Stimulated activated CD4-positive, alpha-beta T cell treated with anti-CD3 and anti-CD28 coated beads, Interleukin-2, amount 100 ng/mL, for 4 hours (primary cell): ENCODE results near the gene FMN1.
"Not testable (repeated sequence)": the region's sequence is repeated elsewhere in the genome, so short reads cannot be mapped to it uniquely, and the experiment has no call there.

Experiments used
- DNase-seq: peaks from one replicate; pipeline ENCODE4 v3.0.0-alpha.2; 2020; ENCODE audit warnings: low read depth

The FMN1 gene

DNA sequence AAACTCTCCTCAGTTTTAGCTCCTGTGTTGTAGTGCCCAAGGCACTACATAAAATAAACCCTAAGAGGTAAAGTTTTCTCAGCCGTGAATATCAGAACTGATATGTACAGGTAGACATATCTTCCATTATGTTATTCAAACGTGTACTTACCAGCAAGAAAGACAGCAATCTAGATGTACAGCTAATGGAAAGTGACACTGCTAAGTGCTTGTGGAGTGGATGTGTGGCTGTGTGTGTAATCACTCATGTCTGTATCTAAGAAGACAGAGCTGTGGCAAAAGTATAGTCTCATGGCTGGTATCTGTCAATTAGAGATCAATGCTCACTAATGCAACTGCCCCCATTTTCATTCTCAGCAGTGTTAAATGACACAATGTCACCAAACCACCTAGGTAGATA lies 101.3 kb downstream of the FMN1 start:
- DNase-seq: no peak

DNA sequence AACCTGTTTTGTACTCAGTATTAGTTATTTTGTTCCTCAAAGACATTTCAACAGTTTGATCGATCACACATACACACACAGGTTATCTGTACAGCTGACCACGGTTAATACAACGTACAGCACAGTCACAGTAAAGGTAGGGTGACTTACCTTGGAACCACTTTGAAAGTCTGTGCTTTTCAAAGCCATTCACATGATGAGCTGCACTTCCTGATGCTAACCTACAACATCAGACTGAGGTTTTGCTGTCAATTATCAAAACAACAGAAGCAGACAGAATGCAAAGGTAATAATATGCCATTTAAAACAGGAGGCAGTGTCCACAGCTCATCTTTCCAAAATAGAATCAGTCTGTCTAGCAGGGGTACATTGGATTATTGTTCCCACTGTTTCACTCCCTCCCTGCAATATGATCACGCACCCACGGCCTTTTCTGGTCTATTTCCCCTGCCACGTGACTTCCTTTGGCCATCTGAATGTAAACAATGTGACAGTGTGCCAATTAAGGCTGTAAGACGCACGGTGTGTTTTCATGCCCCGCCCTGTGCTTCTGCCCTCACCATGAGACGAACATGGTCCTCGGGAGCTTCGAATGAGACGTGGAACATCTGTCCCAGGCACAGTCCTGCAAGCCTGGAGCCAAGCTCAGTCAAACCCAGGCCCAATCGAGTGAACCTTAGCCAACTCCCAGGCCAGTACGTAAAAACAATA lies 102.4 kb downstream of the FMN1 start:
- no peak for DNase-seq

DNA sequence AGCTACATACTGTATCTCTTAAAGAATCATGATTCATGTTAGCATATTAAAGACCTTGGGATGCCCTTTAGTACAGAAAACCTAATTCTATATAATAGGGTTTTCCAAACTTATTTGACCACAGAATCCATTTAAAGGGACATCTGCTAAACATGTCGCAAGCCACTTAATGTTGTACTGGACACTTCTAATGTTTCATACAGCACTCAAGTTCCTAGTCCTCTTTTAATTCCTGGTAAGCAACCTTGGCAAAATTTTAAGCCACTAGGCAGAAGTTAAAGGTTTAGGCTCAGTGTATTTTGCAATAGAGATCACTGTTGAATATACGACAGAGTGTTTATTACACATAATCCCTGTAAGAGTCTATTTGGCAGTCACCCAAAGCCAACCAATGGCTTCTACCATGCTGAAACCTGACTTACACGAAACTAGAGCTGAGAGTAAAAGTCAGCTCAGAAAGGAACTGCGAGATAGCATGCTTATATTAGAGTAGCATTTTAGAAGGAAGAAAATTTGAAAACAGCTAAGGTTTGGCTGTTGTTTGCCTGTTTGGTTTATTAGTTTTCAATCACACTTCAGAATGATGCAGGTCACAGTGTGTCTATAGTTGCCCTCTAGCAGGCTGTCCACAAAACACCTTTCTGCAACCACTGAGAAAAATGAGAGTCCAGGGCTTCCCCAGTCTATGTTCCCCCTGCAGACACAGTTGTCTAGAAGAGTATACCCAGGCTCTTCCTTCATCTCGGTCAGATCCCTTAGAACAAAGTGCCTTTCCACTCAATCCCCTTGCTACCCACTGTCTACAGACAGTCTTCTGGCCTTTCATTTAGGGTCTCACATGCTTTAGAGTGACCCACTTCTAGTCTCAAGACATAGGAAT lies 104.4 kb downstream of the FMN1 start:
- no peak for DNase-seq

DNA sequence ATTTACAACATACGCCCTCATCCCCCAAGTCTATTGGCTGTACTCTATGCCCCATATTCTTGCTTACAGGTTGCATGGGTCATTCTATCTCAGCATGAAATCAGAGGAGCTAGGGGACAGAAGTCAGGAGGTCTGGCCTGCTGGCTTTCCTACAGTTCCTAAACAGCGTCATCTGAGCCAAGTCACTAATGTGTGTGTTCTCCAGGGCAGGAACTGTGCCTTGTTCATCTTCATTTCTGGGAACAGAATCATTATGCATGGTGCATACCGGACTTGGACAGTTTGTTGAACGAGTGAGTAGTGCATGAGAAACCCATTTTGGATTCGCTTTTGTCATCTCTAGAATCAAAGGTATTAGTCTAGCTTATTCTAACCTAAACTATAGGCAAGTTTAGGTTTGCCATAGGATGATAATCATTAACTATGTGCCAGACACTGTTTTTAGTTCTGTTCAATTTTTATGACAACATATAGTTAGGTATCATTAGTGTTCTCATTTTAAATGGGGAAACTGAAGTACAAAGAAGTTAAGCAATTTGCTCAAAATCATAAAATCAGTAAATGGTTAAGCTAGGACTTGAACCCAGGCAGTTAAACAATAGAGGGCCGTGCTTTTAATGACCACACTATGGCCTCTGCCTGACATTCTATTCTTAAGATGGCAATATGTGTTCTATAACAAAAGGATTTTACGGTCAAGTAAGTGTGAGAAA lies 105.2 kb downstream of the FMN1 start:
- no peak for DNase-seq

DNA sequence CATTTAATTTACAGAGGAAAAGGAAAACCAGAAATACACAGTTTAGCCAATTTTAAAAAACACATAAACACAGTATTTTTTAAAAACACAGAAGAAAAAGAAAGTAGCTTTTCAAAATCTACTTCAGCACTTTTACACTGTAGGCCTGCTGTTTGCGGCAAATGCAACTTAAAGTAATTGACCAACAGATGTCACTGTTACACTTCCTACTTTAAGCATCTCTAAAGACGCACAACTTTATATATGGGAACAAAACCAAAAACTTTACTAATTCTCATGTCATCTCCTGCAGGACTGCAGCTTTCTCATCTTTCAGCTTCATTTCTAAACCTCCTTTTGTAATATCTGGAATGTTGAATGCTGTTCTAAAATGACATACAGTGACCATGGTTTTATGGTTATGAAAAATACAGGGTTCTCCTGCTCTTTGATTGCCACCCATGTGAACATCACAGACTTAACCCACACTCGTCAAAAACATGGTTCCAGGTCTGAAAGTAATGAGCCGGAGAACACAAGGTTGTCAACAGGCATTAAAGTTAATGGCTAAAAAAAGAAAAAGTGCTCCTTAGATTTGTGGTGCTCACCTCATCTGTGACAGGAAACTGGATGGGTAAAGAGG lies 107.9 kb downstream of the FMN1 start:
- no peak for DNase-seq

DNA sequence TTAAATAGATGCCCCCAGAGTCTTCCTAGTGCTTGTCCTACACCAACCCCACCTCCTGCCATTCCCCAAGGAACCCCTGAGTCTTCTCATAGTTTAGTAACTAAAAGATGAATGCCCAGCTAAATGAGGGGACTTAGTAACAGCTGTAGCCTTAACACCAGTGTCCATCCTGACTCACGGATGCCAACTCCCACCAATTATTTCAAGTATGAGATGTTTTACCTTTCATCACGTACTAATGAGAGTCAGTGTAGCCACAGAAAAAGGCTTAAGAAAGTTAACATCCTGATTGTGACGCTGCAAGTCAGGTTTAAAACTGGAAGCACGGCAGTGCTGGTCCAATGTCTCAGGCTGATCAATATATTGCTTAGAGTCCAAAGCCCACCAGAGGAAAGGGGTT lies 109.9 kb downstream of the FMN1 start:
- no peak for DNase-seq

DNA sequence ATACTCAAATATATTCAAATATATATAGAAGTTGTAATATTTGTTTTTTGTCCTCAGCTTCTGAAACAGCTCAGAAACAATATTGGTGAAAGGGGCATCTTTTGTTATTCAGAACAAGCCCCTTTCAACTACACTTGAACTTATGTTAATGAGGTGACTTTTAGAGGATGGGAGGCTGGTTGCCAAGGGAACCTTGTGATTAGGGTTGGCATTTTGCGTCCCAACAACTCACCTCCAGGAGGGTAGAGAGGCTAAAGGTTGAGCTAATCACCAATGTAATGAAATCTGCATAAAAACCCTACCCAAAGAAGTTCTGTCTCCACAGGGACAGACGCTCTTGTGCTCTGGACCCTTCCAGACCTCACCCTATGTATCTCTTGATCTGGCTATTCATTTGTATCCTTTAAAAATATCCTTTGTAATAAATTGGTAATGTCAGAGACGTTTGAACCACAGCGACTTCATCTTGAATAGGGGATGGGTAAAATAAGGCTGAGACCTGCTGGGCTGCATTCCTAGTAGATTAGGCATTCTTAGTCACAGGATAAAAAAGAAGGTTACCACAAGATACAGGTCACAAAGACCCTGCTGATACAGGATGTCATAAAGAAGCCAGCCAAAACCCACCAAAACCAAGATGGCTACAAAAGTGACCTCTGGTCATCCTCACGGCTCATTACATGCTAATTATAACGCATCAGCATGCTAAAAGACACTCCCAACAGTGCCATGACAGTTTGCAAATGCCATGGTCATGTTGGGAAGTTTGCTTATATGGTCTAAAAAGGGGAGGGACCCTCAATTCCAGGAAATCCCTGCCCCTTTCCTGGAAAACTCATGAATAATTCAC lies 111.1 kb downstream of the FMN1 start:
- DNase-seq: no peak

DNA sequence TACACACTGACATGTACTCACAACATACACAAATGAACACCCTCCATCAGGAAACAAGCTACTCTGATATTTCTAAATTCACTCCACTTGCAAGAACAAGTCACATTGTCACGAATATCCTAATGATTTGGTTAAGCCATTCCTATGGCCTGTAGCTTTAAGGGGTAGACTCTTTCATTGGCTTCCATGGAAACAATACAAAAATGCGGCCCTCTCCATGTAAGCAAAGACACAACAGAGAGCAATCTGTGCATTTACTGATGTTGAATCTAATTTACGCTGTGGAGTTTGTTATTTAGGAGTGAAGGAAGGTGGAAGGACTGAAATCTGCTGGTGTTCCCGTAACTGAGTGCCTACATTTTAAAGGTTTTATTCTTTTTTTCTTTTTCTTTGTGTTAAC lies 114.5 kb downstream of the FMN1 start:
- no peak for DNase-seq

DNA sequence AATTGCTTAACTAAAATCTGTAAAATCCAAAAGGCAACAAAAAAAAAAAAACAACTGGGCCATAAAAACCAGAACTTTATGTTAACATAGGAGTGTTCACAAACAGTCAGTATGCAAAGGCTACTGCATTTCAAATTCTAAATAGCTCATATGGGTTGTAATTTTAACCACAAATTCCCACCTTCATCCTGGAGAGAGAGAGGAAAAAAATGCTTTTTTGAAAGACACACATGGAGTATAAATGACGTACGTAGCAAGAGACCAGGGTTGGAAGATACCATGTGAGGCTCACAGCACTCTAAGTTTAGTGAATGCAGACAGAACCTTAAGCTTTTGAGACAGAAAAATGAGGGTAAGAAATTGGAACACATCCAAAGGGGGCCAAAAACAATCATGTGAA lies 115.9 kb downstream of the FMN1 start:
- DNase-seq: no peak

DNA sequence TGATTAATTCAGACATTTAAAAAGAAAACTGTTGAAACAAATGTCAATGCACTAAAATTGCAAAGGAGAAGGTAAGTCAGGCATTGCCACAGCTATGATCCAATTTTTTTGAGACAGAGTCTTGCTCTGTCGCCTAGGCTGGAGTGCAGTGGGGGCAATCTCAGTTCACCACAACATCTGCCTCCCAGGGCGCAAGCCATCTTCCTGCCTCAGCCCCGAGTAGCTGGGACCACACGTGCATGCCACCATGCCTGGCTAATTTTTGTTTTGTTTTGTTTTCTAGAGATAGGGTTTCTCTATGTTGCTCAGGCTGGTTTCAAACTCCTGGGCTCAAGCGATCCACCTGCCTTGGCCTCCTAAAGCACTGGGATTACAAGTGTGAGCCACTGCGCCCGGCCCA lies 117.6 kb downstream of the FMN1 start:
- DNase-seq: no peak

DNA sequence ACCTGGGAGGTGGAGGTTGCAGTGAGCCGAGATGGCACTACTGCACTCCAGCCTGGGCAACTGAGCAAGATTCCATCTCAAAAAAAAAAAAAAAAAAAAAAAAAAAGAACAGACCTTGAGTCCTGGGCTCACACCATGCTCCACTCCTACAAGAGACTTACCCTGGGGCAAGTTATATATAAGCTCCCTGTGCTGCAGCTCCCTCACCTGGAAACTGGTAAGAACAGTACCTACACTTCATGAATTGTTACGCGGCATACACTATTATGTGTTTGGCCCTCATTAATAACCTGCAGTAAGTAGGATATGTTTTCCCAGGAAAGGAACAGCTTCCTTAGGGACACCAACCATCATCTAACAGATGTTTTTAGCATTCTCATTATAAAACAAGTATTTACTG lies 119.6 kb downstream of the FMN1 start:
- DNase-seq: no peak

DNA sequence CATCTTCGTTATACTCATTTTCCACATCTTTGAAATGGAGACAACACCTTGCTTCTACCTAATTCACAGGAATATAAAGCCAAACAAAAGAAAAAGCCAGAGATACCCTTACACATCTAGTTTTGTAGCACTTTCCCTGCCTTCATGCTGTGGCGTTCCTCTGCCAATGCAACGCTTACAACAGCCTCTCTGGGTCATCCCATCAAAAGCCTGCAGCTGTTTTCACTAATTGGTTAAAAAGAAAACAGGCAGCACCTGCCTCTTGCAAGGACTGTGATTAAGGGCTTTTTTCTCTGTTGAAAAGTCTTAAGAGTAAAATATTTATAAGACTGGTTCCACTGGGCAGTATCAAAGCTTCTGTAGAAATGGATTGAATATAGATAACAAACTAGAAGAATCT lies 120.3 kb downstream of the FMN1 start:
- no peak for DNase-seq

DNA sequence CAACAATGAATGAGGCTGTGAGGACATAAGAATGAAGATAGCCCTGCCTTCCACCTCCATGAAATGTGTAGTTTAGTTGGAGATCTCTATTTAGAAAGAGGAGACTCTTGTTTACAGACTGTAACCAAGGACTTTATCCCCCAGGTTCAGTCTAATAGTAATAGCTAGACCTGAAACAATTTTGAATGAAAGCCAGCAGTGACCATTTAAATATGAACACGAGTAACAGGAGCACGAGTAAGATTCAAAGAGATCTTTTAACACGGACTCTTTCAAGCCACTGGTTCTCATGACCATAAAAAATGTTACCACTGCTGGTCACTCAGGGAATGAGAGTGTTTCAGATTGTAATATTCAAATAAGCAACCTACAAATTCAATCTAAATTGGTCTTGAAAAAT lies 123.1 kb downstream of the FMN1 start:
- DNase-seq: no peak

DNA sequence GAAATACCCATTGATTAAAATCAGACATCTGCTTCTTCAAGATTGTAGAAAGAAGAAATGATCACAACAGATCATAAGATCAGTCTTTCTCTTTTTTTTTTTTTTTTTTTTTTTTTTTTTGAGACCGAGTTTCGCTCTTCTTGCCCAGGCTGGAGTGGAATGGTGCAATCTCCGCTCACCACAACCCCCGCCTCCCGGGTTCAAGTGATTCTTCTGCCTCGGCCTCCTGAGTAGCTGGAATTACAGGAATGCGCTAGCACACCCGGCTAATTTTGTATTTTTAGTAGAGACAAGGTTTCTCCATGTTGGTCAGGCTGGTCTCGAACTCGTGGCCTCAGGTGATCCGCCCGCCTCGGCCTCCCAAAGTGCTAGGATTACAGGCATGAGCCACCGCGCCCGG lies 124.6 kb downstream of the FMN1 start:
- not testable (repeated sequence) for DNase-seq

DNA sequence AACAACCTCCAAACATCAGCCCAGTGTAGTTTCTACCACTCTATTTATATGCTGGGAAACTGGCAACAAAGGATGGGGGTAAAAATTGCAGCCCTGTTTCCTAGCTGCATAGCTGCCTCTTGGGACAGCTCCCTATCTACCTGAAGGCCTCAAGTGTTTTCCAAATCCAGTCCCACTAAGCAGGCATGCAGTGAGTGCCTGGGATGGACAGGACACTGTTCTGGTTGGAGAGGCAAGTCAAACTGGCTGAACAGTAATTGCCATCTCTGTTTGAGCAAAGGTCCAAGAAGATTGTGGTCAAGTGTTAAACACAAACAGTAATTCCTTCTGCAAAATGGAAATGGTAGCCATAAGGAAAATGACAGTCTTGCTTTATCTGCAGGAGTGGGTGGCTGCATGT lies 125.4 kb downstream of the FMN1 start:
- DNase-seq: no peak

DNA sequence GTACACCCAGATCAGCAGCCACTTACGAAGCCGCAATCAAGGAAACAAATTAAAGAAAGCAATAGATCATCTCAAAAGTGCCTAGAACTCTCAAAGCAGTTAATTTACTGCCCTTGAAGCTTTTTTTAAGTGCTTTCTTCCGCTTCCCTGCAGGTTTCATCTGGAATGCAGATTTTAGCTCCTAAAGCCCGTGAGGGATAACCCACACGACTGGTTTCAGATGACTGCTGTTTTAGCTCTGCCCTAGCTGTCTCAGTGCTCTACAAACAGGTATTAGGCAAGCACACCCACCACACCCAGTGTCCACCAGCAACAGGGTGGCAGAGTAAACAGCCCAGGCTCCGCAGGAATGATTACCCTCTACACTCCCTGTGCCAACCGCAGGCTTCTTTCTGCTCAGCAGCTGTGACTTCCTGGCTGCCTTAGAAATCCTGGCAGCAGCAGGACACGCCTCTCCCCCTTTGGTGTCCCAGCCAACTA lies 126.0 kb downstream of the FMN1 start:
- no peak for DNase-seq

DNA sequence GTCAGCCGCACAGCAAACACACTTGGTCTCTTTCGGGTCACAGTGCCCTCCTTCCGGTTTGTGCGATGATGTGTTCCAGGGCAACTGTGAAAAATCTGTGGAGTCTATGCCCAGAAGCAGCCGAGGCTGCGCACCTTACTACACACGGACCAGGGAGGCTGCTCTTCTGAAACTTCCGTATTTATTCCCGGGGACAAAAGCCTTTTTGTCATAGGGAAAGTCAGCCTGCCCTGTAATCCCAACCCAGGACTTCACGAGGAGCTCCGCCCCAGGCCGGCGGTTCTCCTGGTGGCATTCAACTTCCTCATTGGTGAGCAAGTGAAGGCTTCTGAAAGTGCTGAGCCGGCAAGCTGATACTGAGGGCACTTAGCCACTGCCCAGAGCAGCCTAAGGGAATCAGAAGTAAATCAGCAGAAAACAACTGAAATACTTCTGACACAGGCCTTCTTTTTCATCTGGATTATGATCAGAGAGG lies 126.5 kb downstream of the FMN1 start:
- DNase-seq: no peak

DNA sequence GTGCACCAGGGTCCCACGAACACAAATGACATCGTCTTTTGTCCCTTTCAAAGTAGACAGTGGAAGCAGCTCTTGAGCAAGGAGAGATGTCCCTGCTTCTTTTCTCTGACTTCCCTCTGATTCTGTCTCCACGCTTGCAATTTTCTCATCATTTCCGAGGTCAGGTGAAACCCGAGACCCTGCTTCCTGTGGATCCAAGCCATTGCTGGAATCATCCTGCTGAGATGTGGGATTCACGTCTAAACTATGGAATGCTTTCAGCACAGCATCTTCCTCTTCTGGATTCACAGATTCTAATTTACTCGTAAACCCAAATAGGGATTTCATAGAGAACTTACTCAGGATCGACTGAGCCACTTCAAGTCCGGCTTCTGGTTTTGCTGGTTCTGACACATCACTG lies 127.1 kb downstream of the FMN1 start:
- DNase-seq: no peak

DNA sequence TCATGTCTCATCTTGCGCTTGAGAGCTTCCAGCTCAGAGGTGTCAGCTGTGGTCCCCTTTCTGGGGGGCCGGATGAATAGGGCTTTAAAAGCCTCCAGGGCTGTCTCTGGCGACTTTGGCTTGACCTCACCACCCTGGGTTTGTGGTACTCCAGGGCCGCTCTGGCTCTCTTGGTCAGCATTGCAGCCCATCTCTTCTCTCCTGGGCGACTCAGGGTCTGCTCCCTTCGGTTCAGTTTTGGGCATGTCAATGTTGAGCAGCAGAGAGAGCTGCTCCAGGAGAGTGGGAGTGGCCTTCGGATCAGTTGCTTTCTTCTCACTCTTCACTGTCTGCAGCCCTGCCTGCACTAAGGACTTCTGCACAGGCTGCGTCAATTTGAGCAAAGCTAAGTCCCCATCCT lies 127.9 kb downstream of the FMN1 start:
- no peak for DNase-seq

DNA sequence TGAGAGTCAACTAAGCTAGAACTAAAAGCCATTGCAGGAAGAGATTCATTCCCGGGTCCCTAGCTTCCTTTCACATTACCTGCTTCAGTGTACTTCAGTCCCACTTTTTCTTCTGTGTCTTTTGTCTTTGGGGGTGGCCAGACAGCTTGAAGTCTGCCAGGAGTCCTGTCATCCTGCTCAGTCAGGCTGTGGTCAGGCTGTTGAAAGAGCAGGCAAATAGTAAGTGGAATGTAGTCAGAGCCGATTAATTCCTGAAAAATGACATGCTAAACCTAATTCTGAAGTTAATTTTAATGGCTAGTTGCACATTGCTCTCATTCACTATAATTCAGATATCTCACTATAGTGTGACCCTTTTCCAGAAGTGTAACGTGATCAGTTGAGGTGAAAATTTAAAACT lies 129.6 kb downstream of the FMN1 start:
- no peak for DNase-seq

DNA sequence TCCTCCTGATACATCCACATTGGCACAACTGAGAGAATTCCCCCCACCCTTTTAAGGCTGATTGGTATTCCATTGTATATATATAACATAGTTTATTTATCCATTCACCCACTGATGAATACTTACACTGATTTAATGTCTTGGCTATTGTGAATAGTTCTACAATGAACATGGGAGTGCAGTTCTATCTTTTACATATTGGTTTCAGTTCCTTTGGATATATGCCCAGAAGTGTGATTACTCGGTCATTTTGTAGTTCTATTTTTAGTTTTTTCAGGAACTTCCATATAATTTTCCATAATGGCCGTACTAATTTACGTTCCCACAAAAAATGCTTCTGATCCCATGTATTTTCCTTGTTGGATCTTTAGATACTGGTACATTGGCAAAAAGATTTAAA lies 135.3 kb downstream of the FMN1 start:
- DNase-seq: no peak
